ENCODE data around the gene IMP3.
"Not testable (repeated sequence)": the region's sequence is repeated elsewhere in the genome, so short reads cannot be mapped to it uniquely, and the experiment has no call there.

Gene IMP3

DNA sequence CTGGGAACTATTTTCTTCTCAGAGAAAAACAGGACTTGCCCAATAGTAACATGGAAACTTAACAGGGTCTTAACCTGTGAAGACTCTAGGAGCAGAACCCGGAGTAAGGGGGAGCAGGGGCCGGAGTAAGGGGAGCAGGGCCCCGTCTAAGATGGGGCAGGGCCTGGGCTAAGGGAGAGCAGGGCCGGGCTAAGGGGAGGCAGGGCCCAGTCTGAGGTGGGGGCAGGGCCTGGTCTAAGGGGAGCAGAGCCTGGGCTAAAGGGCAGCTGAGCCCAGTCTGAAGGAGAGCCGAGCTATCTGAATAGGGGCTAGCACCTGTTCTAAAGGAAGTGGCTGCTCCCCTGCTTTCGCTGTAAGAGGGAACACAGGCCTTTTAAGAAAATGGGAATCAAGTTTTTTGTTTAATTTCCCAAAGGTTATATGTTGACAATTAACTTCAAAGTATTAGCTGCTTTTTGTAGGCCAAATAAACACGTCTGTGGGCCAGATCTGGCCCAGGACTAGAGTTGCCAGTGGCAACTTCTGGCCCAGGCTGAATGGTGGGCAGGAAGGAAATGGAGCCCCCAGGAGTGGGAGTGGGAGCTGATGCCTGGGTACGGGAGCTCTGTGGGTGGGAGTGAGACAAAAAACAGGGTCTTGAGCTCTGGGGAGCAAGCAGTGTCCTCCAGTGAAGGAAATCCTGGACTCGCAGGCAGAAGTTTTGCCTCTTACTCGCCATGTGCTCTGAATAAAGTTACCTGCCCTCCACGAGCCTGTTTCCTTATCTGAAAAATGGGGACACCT is 40.2 kb upstream of the IMP3 start:
- no peak overlapping the region for H3K9ac ChIP-seq (ENCODE audit: low read depth, low read length)
- H3K4me3 ChIP-seq (ENCODE audit: low read depth, low read length): no peak overlapping the region

DNA sequence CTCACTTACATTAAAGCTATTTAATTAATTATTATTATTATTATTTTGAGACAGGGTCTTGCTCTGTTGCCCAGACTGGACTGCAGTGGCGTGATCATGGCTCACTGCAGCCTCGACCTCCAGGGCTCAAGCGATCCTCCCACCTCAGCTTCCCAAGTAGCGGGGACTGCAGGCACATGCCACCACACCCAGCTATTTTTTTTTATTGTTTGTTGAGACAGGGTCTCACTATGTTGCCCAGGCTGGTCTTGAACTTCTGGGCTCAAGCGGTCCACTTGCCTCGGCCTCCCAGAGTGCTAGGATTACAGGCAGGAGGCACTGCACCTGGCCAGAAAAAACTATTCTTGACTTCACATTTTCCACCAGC is 38.3 kb upstream of the IMP3 start:
- not testable (repeated sequence) for H3K4me3 ChIP-seq (ENCODE audit: low read depth, low read length); H3K36me3 ChIP-seq (ENCODE audit: control insufficient read depth, insufficient read depth, low read length); H3K27me3 ChIP-seq (ENCODE audit: control insufficient read depth, insufficient read depth, low read length); H3K9me3 ChIP-seq (ENCODE audit: control insufficient read depth, insufficient read depth, low read length); H3K4me1 ChIP-seq (ENCODE audit: control insufficient read depth, insufficient read depth, low read length); H3K9ac ChIP-seq (ENCODE audit: low read depth, low read length)

More for the DNA sequence above, 40.2 kb upstream of the IMP3 start:
- H3K4me1 ChIP-seq (ENCODE audit: control insufficient read depth, insufficient read depth, low read length): no peaks in the 10 kb centered on the region
- H3K27me3 ChIP-seq (ENCODE audit: control insufficient read depth, insufficient read depth, low read length): no peaks in the 10 kb centered on the region
- H3K36me3 ChIP-seq (ENCODE audit: control insufficient read depth, insufficient read depth, low read length): peaks cover 3% of the 10 kb centered on the region
- no peaks in the 10 kb centered on the region for H3K9me3 ChIP-seq (ENCODE audit: control insufficient read depth, insufficient read depth, low read length)

DNA sequence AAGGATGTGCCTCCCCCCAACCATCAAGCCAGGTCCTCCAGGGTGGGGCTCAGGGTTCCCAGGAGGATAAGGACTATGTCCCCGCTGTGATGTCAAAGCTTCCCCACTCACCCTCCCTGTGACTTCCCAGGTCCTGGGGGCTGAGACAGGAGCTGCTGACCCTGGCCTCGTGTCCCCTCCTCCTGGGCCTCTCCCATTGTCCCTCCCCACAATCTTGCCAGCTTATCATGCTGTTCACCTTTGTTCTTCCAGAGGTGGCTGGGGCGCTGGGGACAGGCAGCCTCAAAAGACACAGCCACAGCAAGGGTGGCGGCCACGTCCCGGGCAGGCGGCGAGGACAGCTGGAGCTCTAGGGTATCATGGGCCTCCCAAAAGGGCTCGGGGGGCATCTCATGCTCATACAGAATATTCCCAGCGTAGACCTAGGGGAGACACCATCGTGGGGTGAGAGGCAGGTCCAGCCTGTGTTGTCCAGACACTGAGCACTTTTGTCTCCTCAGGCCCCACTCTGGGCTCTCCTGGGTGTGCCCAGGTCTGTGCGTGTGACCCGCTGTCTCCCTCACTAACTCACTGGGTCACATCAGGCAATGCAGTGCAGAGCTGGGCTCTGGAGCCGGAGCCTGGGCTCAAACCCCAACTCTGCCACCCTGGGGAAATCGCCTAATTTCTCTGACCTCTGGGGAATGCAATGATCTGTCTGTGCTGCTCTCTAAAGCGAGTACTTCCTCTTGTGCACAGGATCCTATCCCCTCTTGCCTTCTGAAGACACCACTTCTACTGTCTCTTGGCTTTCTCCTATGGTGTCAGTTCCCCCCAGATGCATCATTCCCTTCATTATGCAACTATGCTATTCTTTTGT is 37.7 kb upstream of the IMP3 start:
- Histone ChIP-seq H3K36me3 (ENCODE audit: control insufficient read depth, insufficient read depth, low read length) (peaks cover 3% of the 10 kb centered on the region), H3K9ac (ENCODE audit: low read depth, low read length) (no peak overlapping the region), H3K4me3 (ENCODE audit: low read depth, low read length) (no peak overlapping the region), H3K27me3 (ENCODE audit: control insufficient read depth, insufficient read depth, low read length) (no peaks in the 10 kb centered on the region), H3K9me3 (ENCODE audit: control insufficient read depth, insufficient read depth, low read length) (no peaks in the 10 kb centered on the region), H3K4me1 (ENCODE audit: control insufficient read depth, insufficient read depth, low read length) (peaks cover 3% of the 10 kb centered on the region)

DNA sequence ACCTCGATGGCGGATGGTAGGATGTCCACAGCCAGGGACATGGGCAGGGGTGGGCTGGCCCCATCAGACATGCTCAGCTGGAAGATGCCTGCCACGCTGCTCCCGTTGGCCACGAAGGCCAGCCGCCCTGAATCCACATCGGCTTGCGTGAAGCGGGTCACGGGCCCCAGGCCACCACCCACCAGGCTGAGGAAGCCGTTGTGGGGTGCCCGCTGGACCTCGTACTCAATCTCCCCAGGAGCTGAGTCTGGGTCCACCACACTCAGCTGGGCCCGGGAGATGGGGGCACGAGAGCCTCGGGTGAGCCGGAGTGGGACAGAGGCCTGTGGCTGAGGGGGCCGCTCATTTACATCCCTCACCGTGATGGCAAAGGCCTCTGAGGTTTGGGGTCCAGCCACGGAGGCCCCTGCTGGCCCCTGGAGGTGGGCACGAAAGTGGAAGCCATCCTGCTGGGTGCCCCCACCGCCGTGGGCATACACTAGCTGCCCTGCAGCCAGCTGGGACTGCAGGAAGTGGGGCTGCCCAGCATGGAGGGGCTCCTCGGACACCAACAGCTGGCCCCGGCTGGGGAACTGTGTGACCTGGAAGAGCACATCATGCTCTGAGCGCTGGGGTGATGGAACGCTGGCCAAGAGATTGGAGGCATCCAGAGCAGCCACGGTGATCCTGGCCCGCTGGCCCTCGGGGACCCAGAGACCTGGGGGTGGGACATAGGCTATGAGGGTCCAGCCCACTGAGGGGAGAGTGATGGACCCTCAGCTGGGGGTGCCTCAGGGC is 36.9 kb upstream of the IMP3 start:
- H3K9me3 ChIP-seq (ENCODE audit: control insufficient read depth, insufficient read depth, low read length): no peaks in the 10 kb centered on the region
- peaks cover 9% of the 10 kb centered on the region for H3K4me1 ChIP-seq (ENCODE audit: control insufficient read depth, insufficient read depth, low read length)
- no peak overlapping the region for H3K9ac ChIP-seq (ENCODE audit: low read depth, low read length)
- no peak overlapping the region for H3K4me3 ChIP-seq (ENCODE audit: low read depth, low read length)
- no peaks in the 10 kb centered on the region for H3K27me3 ChIP-seq (ENCODE audit: control insufficient read depth, insufficient read depth, low read length)
- peaks cover 3% of the 10 kb centered on the region for H3K36me3 ChIP-seq (ENCODE audit: control insufficient read depth, insufficient read depth, low read length)

DNA sequence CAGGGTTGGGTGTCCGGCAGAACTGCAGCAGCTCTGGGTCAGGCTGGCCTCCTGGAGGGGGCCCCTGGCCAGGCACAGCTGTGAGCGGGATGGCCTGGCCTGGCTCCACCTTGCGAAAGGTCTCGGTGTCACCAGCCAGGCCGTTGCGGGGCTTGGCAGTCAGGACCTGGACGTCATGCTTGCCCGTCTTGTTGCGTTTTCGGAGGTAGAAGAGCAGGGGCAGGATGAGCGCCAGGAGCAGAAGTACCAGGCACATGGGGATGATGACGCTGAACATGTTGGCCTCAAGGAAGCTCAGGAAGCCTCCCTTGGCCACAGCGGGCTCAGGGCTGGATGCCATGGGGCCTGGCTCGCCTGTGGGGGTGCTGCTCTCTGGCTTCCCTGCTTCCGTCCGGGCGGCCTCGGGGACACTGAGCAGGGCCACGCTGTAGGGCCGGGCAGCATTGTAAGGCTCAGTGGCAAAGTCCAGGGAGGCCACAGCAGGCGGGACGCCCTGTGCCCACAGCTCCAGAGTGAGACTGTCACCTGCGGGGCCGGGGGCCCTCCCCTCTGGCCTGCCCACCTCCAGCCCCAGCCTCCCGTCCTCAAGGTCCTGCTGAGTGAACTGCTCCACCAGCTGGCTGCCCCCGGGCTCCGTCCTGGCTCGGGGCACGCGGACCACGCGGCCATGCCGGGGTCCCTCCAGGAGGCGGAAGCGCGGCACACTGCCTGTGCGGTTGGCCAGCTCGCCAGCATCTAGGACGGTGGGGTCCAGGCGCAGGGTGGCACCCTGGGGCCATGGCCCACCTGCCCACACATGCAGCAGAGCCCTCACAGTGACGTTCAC is 35.8 kb upstream of the IMP3 start:
- Histone ChIP-seq H3K36me3 (ENCODE audit: control insufficient read depth, insufficient read depth, low read length) (peaks cover 3% of the 10 kb centered on the region), H3K27me3 (ENCODE audit: control insufficient read depth, insufficient read depth, low read length) (no peaks in the 10 kb centered on the region), H3K4me1 (ENCODE audit: control insufficient read depth, insufficient read depth, low read length) (peaks cover 9% of the 10 kb centered on the region), H3K9ac (ENCODE audit: low read depth, low read length) (no peak overlapping the region), H3K9me3 (ENCODE audit: control insufficient read depth, insufficient read depth, low read length) (no peaks in the 10 kb centered on the region), H3K4me3 (ENCODE audit: low read depth, low read length) (no peak overlapping the region)

DNA sequence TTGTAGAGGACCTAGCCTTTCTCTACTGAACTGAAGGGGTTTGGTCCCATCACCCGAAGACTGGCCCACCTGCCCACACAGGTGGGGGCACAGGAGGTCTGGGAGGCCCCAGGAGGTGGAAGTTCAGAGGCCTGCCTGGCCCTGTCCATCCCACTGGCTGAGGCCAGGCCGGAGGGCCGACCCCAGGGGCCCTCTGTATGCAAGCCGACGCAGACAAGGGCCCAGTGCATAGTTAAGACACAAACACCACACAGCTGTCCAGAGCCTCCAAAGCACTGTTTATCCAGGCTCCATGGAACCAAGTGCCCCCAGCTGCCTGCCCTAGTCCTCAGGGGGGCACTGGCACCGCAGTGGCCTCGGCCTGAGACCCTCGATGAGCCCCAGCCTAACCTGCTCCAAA is 34.3 kb upstream of the IMP3 start:
- Histone ChIP-seq H3K4me1 (ENCODE audit: control insufficient read depth, insufficient read depth, low read length) (peaks cover 9% of the 10 kb centered on the region), H3K9ac (ENCODE audit: low read depth, low read length) (no peak overlapping the region), H3K4me3 (ENCODE audit: low read depth, low read length) (no peak overlapping the region), H3K36me3 (ENCODE audit: control insufficient read depth, insufficient read depth, low read length) (peaks cover 3% of the 10 kb centered on the region), H3K27me3 (ENCODE audit: control insufficient read depth, insufficient read depth, low read length) (no peaks in the 10 kb centered on the region), H3K9me3 (ENCODE audit: control insufficient read depth, insufficient read depth, low read length) (no peaks in the 10 kb centered on the region)

DNA sequence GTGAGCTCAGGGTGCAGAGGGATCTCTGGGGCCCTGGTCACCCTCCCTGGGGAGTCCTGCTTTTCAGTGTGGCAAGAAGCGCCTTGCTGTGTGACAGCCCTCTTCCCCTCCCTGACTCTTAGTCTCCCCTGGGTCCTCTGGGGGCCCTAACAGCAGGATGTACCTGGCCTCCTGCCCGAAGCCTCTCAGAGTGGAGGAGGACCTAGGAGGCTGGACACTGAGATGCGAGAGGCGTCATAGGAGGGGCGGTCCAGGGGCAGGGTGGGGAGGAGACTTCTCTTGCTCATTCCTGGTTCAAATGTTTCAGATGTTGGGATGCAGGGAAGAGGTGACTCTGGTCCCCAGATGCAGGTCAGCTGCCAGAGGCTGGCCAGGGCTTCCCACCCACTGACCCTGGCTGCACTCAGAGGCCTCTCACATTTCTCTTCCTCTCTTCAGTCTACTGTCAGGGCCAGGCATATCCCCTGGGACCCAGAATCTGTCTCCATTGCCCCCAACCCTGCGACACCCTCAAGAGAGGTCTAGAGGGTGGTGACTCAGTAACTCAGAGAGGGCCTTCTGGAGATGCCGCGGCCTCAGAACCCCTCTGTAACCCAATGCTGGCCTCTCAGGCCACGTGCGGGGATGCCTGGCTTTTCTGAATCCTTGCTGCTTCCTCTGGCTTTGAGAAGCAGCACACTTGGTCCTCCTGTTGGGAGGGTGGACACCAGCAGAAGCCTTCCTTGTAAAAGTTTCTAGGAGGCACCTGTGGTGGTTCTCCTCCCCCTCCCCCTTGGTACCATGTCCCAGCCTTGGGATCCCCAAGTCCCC is 33.6 kb upstream of the IMP3 start:
- Histone ChIP-seq H3K36me3 (ENCODE audit: control insufficient read depth, insufficient read depth, low read length) (peaks cover 3% of the 10 kb centered on the region), H3K4me3 (ENCODE audit: low read depth, low read length) (no peak overlapping the region), H3K27me3 (ENCODE audit: control insufficient read depth, insufficient read depth, low read length) (no peaks in the 10 kb centered on the region), H3K9me3 (ENCODE audit: control insufficient read depth, insufficient read depth, low read length) (no peaks in the 10 kb centered on the region), H3K4me1 (ENCODE audit: control insufficient read depth, insufficient read depth, low read length) (peaks cover 9% of the 10 kb centered on the region), H3K9ac (ENCODE audit: low read depth, low read length) (no peak overlapping the region)

DNA sequence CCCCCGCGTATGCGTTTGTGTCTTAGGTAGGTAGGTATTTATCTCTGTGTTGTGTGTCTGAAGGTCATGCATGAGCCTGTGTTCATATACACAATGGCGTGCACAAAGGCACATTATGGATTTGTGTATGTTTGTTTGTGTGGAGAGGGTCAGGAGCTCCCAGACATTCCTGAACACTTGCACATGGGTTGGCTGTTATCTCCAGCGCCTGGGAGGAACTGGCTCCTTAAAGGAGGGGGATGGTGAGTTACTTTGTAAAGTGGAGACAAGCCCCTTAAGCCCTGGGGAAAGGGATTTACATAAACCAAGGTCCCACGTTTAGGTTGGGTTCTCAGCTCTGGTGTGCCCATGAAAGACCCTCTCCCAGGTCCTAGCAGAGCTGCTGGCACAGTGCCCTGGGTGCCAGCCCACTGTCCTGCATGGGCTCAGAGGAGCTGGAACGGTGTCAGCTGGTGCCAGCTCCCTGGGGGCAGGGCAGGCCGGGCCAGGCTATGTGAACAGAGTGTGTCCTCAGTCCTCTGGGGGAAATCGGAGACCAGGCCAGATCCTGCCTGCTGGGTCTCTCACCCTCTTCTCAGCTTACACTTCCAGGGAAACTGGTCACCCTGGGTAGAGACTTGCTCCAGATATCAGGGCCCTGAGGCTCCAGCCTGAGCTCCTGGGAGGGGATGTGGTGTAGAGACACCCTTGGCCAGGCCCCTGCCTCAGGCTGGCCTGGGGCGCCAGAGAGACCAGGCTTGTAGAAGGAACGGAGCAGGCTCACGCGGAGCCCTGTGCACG is 32.8 kb upstream of the IMP3 start:
- Histone ChIP-seq H3K9ac (ENCODE audit: low read depth, low read length) (no peak overlapping the region), H3K9me3 (ENCODE audit: control insufficient read depth, insufficient read depth, low read length) (no peaks in the 10 kb centered on the region), H3K4me1 (ENCODE audit: control insufficient read depth, insufficient read depth, low read length) (peaks cover 9% of the 10 kb centered on the region), H3K36me3 (ENCODE audit: control insufficient read depth, insufficient read depth, low read length) (peaks cover 3% of the 10 kb centered on the region), H3K4me3 (ENCODE audit: low read depth, low read length) (no peak overlapping the region), H3K27me3 (ENCODE audit: control insufficient read depth, insufficient read depth, low read length) (no peaks in the 10 kb centered on the region)

DNA sequence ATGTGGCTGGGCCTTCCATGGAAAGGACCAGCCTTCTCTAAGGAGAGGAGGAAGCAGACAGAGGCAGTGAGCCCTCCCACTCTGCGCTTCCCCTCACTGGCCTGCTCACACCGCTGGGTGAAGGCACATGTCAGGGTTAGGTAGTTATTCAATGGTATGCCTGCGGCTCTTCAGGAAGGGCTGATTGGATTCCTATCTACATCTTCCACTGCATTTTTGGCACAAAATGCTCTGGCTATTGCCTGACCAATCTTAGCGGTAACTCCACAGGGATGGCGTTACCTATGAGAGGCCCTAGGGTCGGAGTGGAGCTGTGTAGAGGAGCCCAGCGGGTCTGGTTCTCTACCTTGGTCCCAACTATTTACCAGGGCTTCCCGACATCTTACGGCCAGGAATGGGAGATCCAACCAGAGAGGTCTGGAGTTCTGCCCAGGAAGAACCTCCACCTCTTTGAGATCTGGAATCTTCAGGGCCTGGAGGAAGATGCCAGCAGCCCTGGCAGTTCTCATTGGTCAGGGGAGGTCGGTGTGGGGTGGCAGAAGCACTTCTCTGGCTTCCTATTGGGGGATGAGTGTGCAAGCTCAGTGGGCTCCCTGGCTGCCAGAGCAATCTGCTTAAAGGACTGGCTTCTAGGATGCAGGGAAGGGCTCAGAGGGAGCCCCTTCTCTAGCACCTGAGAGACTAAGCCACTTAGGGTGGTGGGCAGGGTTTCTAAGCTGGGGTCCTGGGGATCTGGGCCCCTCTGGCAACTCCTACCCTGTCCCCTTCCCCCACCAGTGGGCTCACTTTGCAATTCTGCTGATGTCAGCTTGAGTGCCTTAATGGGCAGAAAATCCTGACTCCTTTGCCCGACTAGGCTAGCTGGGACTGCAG is 31.9 kb upstream of the IMP3 start:
- Histone ChIP-seq H3K4me3 (ENCODE audit: low read depth, low read length) (no peak overlapping the region), H3K4me1 (ENCODE audit: control insufficient read depth, insufficient read depth, low read length) (peaks cover 9% of the 10 kb centered on the region), H3K27me3 (ENCODE audit: control insufficient read depth, insufficient read depth, low read length) (no peaks in the 10 kb centered on the region), H3K9ac (ENCODE audit: low read depth, low read length) (no peak overlapping the region), H3K36me3 (ENCODE audit: control insufficient read depth, insufficient read depth, low read length) (peaks cover 3% of the 10 kb centered on the region), H3K9me3 (ENCODE audit: control insufficient read depth, insufficient read depth, low read length) (no peaks in the 10 kb centered on the region)

Measured in iPS-15b (cell line).